CD14-positive monocyte (primary cell): Measurements from ENCODE around the gene SAMD13. TPM values are rescaled to one million over a fixed set of nuclear protein-coding genes. Genes with fewer than 3 reads are reported as not detected.

Source experiments
- DNase-seq, 3 donors: peaks; one replicate each; pipeline ENCODE4 v3.0.0-alpha.2; 2011 to 2022
- H2AFZ ChIP-seq: 2 replicates; pipeline ENCODE4 v1.6.0; 2012; ENCODE audit warnings: mild to moderate bottlenecking, low read depth, low read length, inconsistent platforms; ENCODE audit not compliant: insufficient read depth, poor library complexity, severe bottlenecking
- H3K27ac ChIP-seq, 2 donors: 1 replicate in 1 of 2; 2 replicates in 1 of 2; pipeline ENCODE4 v1.5.1; 2012 to 2013; ENCODE audit warnings: low read length in 2 of 2, control low read depth in 1 of 2, inconsistent platforms in 1 of 2, low read depth in 1 of 2, mild to moderate bottlenecking in 1 of 2
- H3K27me3 ChIP-seq, 2 donors: one replicate each; pipeline versions ENCODE4 v1.6.0 to v1.6.1; 2011 to 2013; ENCODE audit warnings: low read length in 2 of 2; ENCODE audit not compliant: control insufficient read depth in 2 of 2, insufficient read depth in 2 of 2
- H3K36me3 ChIP-seq, 2 donors: replicated peaks in 1 of 2; 1 replicate in 1 of 2; 2 replicates in 1 of 2; pipeline versions ENCODE4 v1.5.1 to v1.6.1; 2012 to 2013; ENCODE audit warnings: low read length in 2 of 2, control low read depth in 1 of 2, inconsistent platforms in 1 of 2, mild to moderate bottlenecking in 1 of 2; ENCODE audit not compliant: insufficient read depth in 2 of 2, control insufficient read depth in 1 of 2
- H3K4me1 ChIP-seq, 2 donors: 1 replicate in 1 of 2; 2 replicates in 1 of 2; pipeline versions ENCODE4 v1.5.1 to v1.6.1; 2012 to 2013; ENCODE audit warnings: low read length in 2 of 2, control low read depth in 1 of 2, inconsistent platforms in 1 of 2, mild to moderate bottlenecking in 1 of 2, moderate library complexity in 1 of 2; ENCODE audit not compliant: insufficient read depth in 2 of 2, control insufficient read depth in 1 of 2
- H3K4me2 ChIP-seq: replicated peaks from 2 replicates; pipeline ENCODE3; 2012; ENCODE audit warnings: low read length, moderate library complexity, mild to moderate bottlenecking; ENCODE audit not compliant: poor library complexity, severe bottlenecking; ENCODE audit errors: extremely low read depth
- H3K4me3 ChIP-seq, 3 experiments: fragments of 200-600 bp in 1 of 3; sonication (generic) in 1 of 3; replicated peaks in 1 of 3; 1 replicate in 2 of 3; 2 replicates in 1 of 3; pipeline ENCODE4 v1.5.1; 2011 to 2013; ENCODE audit warnings: low read length in 3 of 3, mild to moderate bottlenecking in 3 of 3, control low read depth in 2 of 3, low read depth in 2 of 3, inconsistent platforms in 1 of 3, moderate library complexity in 1 of 3
- H3K79me2 ChIP-seq: 2 replicates; pipeline ENCODE4 v1.6.0; 2012; ENCODE audit warnings: mild to moderate bottlenecking, control low read depth, inconsistent platforms, low read length, moderate library complexity; ENCODE audit not compliant: insufficient read depth
- H3K9ac ChIP-seq: 2 replicates; pipeline ENCODE4 v1.6.0; 2017; ENCODE audit warnings: low read length, mild to moderate bottlenecking; ENCODE audit not compliant: insufficient read depth, poor library complexity, severe bottlenecking
- H3K9me3 ChIP-seq, 2 donors: replicated peaks in 1 of 2; 1 replicate in 1 of 2; 2 replicates in 1 of 2; pipeline versions ENCODE4 v1.5.1 to v1.6.1; 2012 to 2013; ENCODE audit warnings: low read length in 2 of 2, control low read depth in 1 of 2; ENCODE audit not compliant: control insufficient read depth in 1 of 2, insufficient read depth in 1 of 2
- H4K20me1 ChIP-seq: 2 replicates; pipeline ENCODE4 v1.6.0; 2012; ENCODE audit warnings: mild to moderate bottlenecking, low read length, control low read depth, moderate library complexity; ENCODE audit not compliant: insufficient read depth
- H3K27ac Mint-ChIP-seq, 7 donors: one replicate each; pipeline ENCODE4 v1.8.0; 2020; ENCODE audit warnings: mild to moderate bottlenecking in 7 of 7, mixed read lengths in 7 of 7, moderate library complexity in 6 of 7, inconsistent platforms in 2 of 7
- H3K27me3 Mint-ChIP-seq, 3 donors: one replicate each; pipeline ENCODE4 v1.8.0; 2021 to 2022; ENCODE audit warnings: low read depth in 3 of 3, mild to moderate bottlenecking in 3 of 3, mixed read lengths in 3 of 3, moderate library complexity in 3 of 3, inconsistent platforms in 1 of 3
- H3K36me3 Mint-ChIP-seq, 2 donors: one replicate each; pipeline ENCODE4 v1.8.0; 2020; ENCODE audit warnings: mixed read lengths in 2 of 2, inconsistent platforms in 1 of 2, mild to moderate bottlenecking in 1 of 2
- H3K4me1 Mint-ChIP-seq: one replicate; pipeline ENCODE4 v1.8.0; 2020; ENCODE audit warnings: mild to moderate bottlenecking, mixed read lengths
- H3K4me3 Mint-ChIP-seq, 2 donors: one replicate each; pipeline ENCODE4 v1.8.0; 2020; ENCODE audit warnings: mild to moderate bottlenecking in 2 of 2, mixed read lengths in 2 of 2, moderate library complexity in 1 of 2
- H3K9me3 Mint-ChIP-seq, 7 donors: one replicate each; pipeline ENCODE4 v1.8.0; 2020 to 2022; ENCODE audit warnings: mixed read lengths in 7 of 7, mild to moderate bottlenecking in 6 of 7, moderate library complexity in 6 of 7, inconsistent platforms in 2 of 7
- CTCF ChIP-seq: fragments of 200-600 bp; IDR thresholded peaks from one replicate; pipeline ENCODE4 v1.8.0; 2022; ENCODE audit warnings: antibody characterized with exemption, mild to moderate bottlenecking
- WGBS: methylation state at CpG from one replicate; pipeline ENCODE4 v1.1.5; 2013; ENCODE audit warnings: missing lambda C conversion rate; ENCODE audit not compliant: insufficient coverage; 5-methylcytosine and 5-hydroxymethylcytosine counted together
- intact Hi-C, 2 donors: fragments of 100-400 bp; cut with micrococcal nuclease; formaldehyde crosslinking; loops; one replicate each; pipeline versions ENCODE4 v1.15.0 to v1.15.1; 2023
- polyA plus RNA-seq, 3 donors: library from polyadenylated mRNA; depleted of rRNA in 1 of 3; unstranded in 2 of 3; stranded (reverse) in 1 of 3; fragments of 300-500 nt in 2 of 3; fragments of >200 nt in 1 of 3; fragmentation: Illumina TruSeq in 2 of 3; gene quantifications; 1 replicate in 2 of 3; 2 replicates in 1 of 3; pipeline ENCODE4 v1.2.3, GENCODE V29; 2012 to 2021

Gene SAMD13
- polyA plus RNA-seq, 3 donors: 0.33 to 0.56 (median 0.39) TPM

DNA sequence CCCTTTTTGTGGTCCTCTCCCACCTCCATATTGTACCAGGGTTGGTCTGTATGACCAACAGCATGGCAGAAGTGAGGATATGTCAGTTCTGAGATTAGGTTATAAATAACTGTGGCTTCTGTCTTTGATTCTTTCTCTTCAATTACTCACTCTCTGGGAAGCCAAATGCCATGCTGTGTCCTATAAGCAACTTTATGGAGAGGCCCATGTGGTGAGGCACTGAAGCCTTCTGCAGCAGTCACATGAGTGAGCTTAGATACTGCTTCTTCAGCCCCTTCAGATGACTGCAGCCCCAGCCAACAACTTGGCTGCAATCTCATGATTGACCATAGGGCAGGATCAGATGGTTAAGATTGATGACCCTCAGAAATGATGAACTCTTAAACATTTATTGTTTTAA, 34.0 kb upstream of the SAMD13 start:
- no peak overlapping the region for H2AFZ ChIP-seq
- no peaks in the 10 kb centered on the region for H3K36me3 ChIP-seq
- peaks cover 12% of the 10 kb centered on the region for H3K4me1 Mint-ChIP-seq
- no peak for TF ChIP-seq CTCF
- no peaks in the 10 kb centered on the region for H3K9me3 ChIP-seq
- H4K20me1 ChIP-seq: no peaks in the 10 kb centered on the region
- no peaks in the 10 kb centered on the region for H3K79me2 ChIP-seq
- no peak overlapping the region for H3K4me2 ChIP-seq
- H3K27ac Mint-ChIP-seq: no peak overlapping the region
- peaks cover 0 to 4% (median 0%) of the 10 kb centered on the region in 7 donors for H3K9me3 Mint-ChIP-seq
- no peaks in the 10 kb centered on the region for H3K27me3 ChIP-seq
- no peaks in the 10 kb centered on the region for H3K36me3 Mint-ChIP-seq
- H3K9ac ChIP-seq: no peak overlapping the region
- intact Hi-C loops: no loop called here
- no peak overlapping the region for H3K27ac ChIP-seq
- DNase-seq: no peak
- H3K4me1 ChIP-seq: peaks cover 0 to 9% of the 10 kb centered on the region in 2 donors
- no peak overlapping the region for H3K4me3 ChIP-seq
- no peak overlapping the region for H3K4me3 Mint-ChIP-seq
- H3K27me3 Mint-ChIP-seq: peaks cover 0 to 2% (median 0%) of the 10 kb centered on the region in 3 donors

- no peak for TF ChIP-seq CTCF
- Histone ChIP-seq H3K4me3 (no peak overlapping the region), H3K4me2 (no peak overlapping the region), H3K27ac (no peak overlapping the region), H2AFZ (no peak overlapping the region), H3K9ac (no peak overlapping the region), H3K36me3 (no peaks in the 10 kb centered on the region), H3K27me3 (no peaks in the 10 kb centered on the region), H3K4me1 (peaks cover 0 to 9% of the 10 kb centered on the region in 2 donors), H4K20me1 (no peaks in the 10 kb centered on the region), H3K9me3 (no peaks in the 10 kb centered on the region), H3K79me2 (no peaks in the 10 kb centered on the region)
- peaks cover 0 to 4% (median 0%) of the 10 kb centered on the region in 7 donors for H3K9me3 Mint-ChIP-seq
- intact Hi-C loops: no loop called here
- H3K4me1 Mint-ChIP-seq: peaks cover 12% of the 10 kb centered on the region
- H3K27ac Mint-ChIP-seq: no peak overlapping the region
- H3K36me3 Mint-ChIP-seq: no peaks in the 10 kb centered on the region
- peaks cover 0 to 2% (median 0%) of the 10 kb centered on the region in 3 donors for H3K27me3 Mint-ChIP-seq
- DNase-seq: no peak
- no CpG with 5 or more reads among the region's 1 CpG for WGBS
- no peak overlapping the region for H3K4me3 Mint-ChIP-seq
Observed at GRCh38 chr1:84268346-84268745, 33.2 kb upstream of the SAMD13 start.
